MCF 10A (cell line): ENCODE data around the gene SLC9C1. TPM values are rescaled to one million over a fixed set of nuclear protein-coding genes. Genes with fewer than 3 reads are reported as not detected.

Source experiments
- BruUV-seq: library from RNA; stranded (reverse); fragments of 400-500 nt; replicated peaks from 2 replicates; lab custom pipeline; 2021; lab: Mats Ljungman, UMichigan
- CTCF ChIA-PET: fragments of 300-600 bp; sonication (Branson Sonifier 250); formaldehyde crosslinking; extraction: SDS; loops from one replicate; lab custom pipeline; 2021; ENCODE audit warnings: antibody characterized with exemption, inconsistent platforms; lab: Yijun Ruan, JAX
- POLR2A ChIA-PET: fragments of 300-600, 350-650 bp; sonication (Branson Sonifier 250); formaldehyde crosslinking; extraction: SDS; loops from one replicate; lab custom pipeline; 2020; ENCODE audit warnings: antibody characterized with exemption, inconsistent platforms; lab: Yijun Ruan, JAX
- DNase-seq: peaks from one replicate; pipeline ENCODE4 v3.0.0-alpha.2; 2018; ENCODE audit not compliant: unreplicated experiment
- H3K27ac Mint-ChIP-seq: one replicate; pipeline ENCODE4 v1.8.0; 2022; ENCODE audit warnings: mild to moderate bottlenecking, low read depth, mixed read lengths; ENCODE audit not compliant: unreplicated experiment
- H3K27me3 Mint-ChIP-seq: one replicate; pipeline ENCODE4 v1.8.0; 2022; ENCODE audit warnings: mixed read lengths; ENCODE audit not compliant: insufficient read depth, unreplicated experiment
- H3K36me3 Mint-ChIP-seq: one replicate; pipeline ENCODE4 v1.8.0; 2022; ENCODE audit warnings: mild to moderate bottlenecking, moderate library complexity, mixed read lengths; ENCODE audit not compliant: insufficient read depth, unreplicated experiment
- H3K4me1 Mint-ChIP-seq: one replicate; pipeline ENCODE4 v1.8.0; 2022; ENCODE audit warnings: mixed read lengths; ENCODE audit not compliant: insufficient read depth, unreplicated experiment
- H3K4me3 Mint-ChIP-seq: one replicate; pipeline ENCODE4 v1.8.0; 2022; ENCODE audit warnings: mild to moderate bottlenecking, moderate library complexity, mixed read lengths; ENCODE audit not compliant: unreplicated experiment
- H3K9me3 Mint-ChIP-seq: one replicate; pipeline ENCODE4 v1.8.0; 2022; ENCODE audit warnings: mixed read lengths; ENCODE audit not compliant: unreplicated experiment
- intact Hi-C: fragments of 100-400 bp; cut with micrococcal nuclease; formaldehyde crosslinking; loops from 2 replicates; pipeline ENCODE4 v1.14.1; 2022
- total RNA-seq: library from RNA; stranded (reverse); gene quantifications from 2 replicates; pipeline ENCODE4 v1.2.3, GENCODE V29; 2022
- TF ChIP-seq, protein P1 (sequence below): fragments of 200-600 bp; IDR thresholded peaks from one replicate; pipeline ENCODE4 v1.8.0; 2022; ENCODE audit warnings: antibody characterized with exemption, mild to moderate bottlenecking; ENCODE audit not compliant: unreplicated experiment

Gene SLC9C1
- total RNA-seq, 1 experiment from 2014 or later: not detected

DNA sequence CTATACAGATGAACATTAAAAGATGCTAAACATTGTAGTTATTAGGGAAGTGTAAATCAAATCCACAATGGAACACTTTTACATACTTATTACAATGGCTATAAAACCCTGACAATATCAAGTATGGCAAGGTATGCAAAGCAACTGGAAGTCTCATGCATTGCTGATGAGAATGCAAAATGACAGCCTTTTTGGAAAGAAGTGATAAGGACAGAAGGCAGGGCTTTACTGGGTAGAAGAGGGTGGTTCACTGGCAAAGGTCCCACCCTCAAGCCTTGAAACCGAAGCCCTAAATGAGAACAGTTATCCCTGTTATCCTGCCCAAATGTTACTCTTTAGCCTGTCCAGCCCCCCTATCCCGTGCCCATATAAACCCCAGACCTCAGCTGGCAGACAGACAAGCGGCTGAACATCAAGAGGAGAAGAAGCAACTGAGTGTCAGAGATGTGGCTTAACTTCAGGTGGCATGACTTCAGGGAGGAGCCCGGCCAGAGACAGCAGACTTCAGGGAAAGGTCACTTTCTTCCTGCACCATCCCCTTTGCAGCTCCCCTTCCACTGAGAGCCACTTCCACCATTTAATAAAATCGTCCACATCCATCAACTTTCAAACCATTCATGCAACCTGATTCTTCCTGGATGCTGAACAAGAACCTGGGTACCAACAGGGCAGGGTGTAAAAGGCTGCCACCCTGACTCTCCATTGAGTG, 160.2 kb downstream of the SLC9C1 start:
- H3K36me3 Mint-ChIP-seq: no peaks in the 10 kb centered on the region
- no TSS peak for BruUV-seq
- H3K4me1 Mint-ChIP-seq: peaks cover 44% of the 10 kb centered on the region
- peak overlapping the region; percentile 75 for H3K4me3 Mint-ChIP-seq
- intact Hi-C loops: no loop called here
- CTCF ChIA-PET: interaction anchor here (0.7 to 6.5 kb wide), 5 partner anchors 22 to 162 kb away, joined by 3 to 89 read pairs (median 3); partner anchors contain the start of gene SLC9C1
- no peak overlapping the region for H3K27ac Mint-ChIP-seq
- POLR2A ChIA-PET: interaction anchor here (0.6 to 2.0 kb wide), 6 partner anchors 16 to 428 kb away, joined by 3 to 7 read pairs (median 4); partner anchors contain the start of genes ATG3 and SLC35A5
- no peak for DNase-seq
- H3K27me3 Mint-ChIP-seq: no peaks in the 10 kb centered on the region
- TF ChIP-seq, protein P1, sequence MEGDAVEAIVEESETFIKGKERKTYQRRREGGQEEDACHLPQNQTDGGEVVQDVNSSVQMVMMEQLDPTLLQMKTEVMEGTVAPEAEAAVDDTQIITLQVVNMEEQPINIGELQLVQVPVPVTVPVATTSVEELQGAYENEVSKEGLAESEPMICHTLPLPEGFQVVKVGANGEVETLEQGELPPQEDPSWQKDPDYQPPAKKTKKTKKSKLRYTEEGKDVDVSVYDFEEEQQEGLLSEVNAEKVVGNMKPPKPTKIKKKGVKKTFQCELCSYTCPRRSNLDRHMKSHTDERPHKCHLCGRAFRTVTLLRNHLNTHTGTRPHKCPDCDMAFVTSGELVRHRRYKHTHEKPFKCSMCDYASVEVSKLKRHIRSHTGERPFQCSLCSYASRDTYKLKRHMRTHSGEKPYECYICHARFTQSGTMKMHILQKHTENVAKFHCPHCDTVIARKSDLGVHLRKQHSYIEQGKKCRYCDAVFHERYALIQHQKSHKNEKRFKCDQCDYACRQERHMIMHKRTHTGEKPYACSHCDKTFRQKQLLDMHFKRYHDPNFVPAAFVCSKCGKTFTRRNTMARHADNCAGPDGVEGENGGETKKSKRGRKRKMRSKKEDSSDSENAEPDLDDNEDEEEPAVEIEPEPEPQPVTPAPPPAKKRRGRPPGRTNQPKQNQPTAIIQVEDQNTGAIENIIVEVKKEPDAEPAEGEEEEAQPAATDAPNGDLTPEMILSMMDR: no peak
- no peaks in the 10 kb centered on the region for H3K9me3 Mint-ChIP-seq

DNA sequence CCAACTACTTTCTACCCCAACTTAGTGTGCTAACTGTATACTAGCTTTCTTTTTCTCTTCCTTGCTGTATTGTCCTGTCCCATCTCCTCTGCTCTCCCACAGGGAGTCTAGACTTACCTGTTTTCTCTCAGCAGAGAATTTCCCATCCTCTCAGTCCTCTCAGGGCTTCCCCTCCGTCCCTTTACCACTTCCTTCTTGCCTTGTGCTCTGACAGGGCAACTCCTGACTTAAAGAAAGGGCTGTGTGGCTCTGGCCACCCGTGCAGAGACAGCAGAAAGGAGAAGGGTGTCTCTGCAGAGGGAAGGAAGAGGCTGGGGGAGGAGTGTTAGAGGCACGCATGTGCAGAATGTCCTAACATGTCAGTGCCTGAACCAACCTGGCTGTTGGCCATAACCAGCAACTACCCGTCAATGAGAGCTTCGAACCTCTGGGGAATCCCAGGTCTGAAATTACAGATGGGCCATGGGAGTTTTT, 161.0 kb downstream of the SLC9C1 start, which contains the start of gene GCSAM:
GCSAM (minus strand) TSS at position 274 of the 474 bp plus-strand sequence; CDS start at position 146, 128 bp downstream.
- Mint-ChIP-seq H3K27me3 (no peaks in the 10 kb centered on the region), H3K4me3 (peak within 1 kb of the TSS; percentile 75), H3K9me3 (no peaks in the 10 kb centered on the region), H3K36me3 (no peaks in the 10 kb centered on the region), H3K4me1 (peaks cover 45% of the 10 kb centered on the region), H3K27ac (peak within 1 kb of the TSS; percentile 71)
- POLR2A ChIA-PET: interaction anchor here (0.6 to 2.0 kb wide), 7 partner anchors 9 to 429 kb away, joined by 3 to 7 read pairs (median 4); partner anchors contain the start of genes ATG3 and SLC35A5
- peak; percentile 80 for DNase-seq
- intact Hi-C loops: no loop called here
- no TSS peak for BruUV-seq
- CTCF ChIA-PET: interaction anchor here (0.6 to 2.0 kb wide), 6 partner anchors 10 to 162 kb away, joined by 3 to 9 read pairs (median 3); no protein-coding TSS in a partner anchor
- TF ChIP-seq, protein P1: no peak

DNA sequence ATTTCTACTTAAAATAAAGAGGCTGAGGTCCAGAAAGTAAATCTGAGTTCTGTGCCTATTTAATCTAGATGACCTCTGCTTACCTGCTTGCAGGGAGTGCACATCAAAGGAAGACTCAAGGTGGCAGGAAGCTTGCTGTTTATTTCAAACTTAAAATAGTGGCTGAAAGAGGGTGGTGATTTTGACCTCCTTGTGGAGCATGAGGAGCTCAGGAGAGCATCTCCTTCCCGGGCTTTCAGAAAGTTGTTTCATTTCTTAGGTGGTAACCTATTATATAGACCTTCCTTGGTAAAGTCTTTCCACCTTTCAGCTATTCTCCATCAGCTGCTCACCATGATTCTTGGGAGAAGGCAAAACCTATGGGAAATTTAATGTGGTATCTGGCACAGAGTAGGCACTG, 161.5 kb downstream of the SLC9C1 start:
- CTCF ChIA-PET: interaction anchor here (0.6 to 1.1 kb wide), 5 partner anchors 9 to 119 kb away, joined by 3 to 4 read pairs (median 3); no protein-coding TSS in a partner anchor
- POLR2A ChIA-PET: interaction anchor here (1.0 to 2.0 kb wide), 6 partner anchors 8 to 430 kb away, joined by 3 to 7 read pairs (median 4); partner anchors contain the start of genes ATG3 and SLC35A5
- TF ChIP-seq, protein P1: no peak
- Mint-ChIP-seq H3K27ac (peak overlapping the region; percentile 71), H3K4me3 (peak overlapping the region; percentile 75), H3K4me1 (peaks cover 45% of the 10 kb centered on the region), H3K27me3 (no peaks in the 10 kb centered on the region), H3K9me3 (no peaks in the 10 kb centered on the region), H3K36me3 (no peaks in the 10 kb centered on the region)
- intact Hi-C loops: no loop called here
- BruUV-seq: no TSS peak
- no peak for DNase-seq

DNA sequence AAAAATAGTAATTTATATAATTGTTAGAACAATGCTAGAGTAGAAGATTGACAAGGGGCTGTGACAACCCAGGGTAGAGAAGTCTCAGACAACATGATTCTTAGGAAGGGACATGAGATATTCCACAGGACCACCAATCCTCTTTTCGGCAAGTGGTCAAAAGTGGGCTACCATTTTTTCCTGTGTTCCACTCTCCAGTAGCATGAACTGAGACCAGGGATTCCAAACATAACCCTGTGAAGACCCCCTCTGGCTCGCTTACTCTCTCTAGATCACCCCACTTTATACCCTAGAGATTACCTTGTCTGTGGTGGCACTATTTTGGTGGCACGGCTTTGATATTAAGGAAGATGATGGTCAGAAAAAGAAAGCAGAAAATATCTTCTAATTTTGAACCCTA, 161.9 kb downstream of the SLC9C1 start:
- no TSS peak for BruUV-seq

More for the DNA sequence above, 161.9 kb downstream of the SLC9C1 start:
- Mint-ChIP-seq H3K27me3 (no peaks in the 10 kb centered on the region), H3K9me3 (no peaks in the 10 kb centered on the region), H3K4me3 (no peak overlapping the region), H3K27ac (no peak overlapping the region), H3K4me1 (peaks cover 40% of the 10 kb centered on the region), H3K36me3 (no peaks in the 10 kb centered on the region)
- POLR2A ChIA-PET: interaction anchor here (0.8 kb wide), 1 partner anchor 19 kb away, joined by 3 read pairs; no protein-coding TSS in a partner anchor
- intact Hi-C loops: no loop called here
- no peak for DNase-seq
- TF ChIP-seq, protein P1: no peak
- CTCF ChIA-PET: interaction anchor here (0.6 to 5.8 kb wide), 3 partner anchors 9 to 67 kb away, joined by 3 to 42 read pairs (median 4); no protein-coding TSS in a partner anchor
